Osteoblast (primary cell): ENCODE measurements around the gene ZNF256. TPM values are rescaled to one million over a fixed set of nuclear protein-coding genes. Genes with fewer than 3 reads are reported as not detected.

Experiments used
- DNase-seq: peaks from one replicate; pipeline ENCODE4 v3.0.0; 2011; ENCODE audit warnings: low spot score, mixed read lengths; ENCODE audit not compliant: insufficient read length; ENCODE audit errors: missing footprints
- H2AFZ ChIP-seq: 2 replicates; pipeline ENCODE4 v1.6.0; 2011; ENCODE audit warnings: mild to moderate bottlenecking, low read length
- H3K27ac ChIP-seq: 2 replicates; pipeline ENCODE4 v1.5.1; 2011; ENCODE audit warnings: mild to moderate bottlenecking, low read depth, low read length, moderate library complexity
- H3K27me3 ChIP-seq: 2 replicates; pipeline ENCODE4 v1.6.0; 2012; ENCODE audit warnings: mild to moderate bottlenecking, control low read depth, inconsistent platforms, low read length, moderate library complexity; ENCODE audit not compliant: insufficient read depth
- H3K36me3 ChIP-seq: 2 replicates; pipeline ENCODE4 v1.5.1; 2011; ENCODE audit warnings: mild to moderate bottlenecking, low read length, control low read depth, moderate library complexity; ENCODE audit not compliant: insufficient read depth
- H3K4me1 ChIP-seq: 2 replicates; pipeline ENCODE4 v1.5.1; 2011; ENCODE audit warnings: mild to moderate bottlenecking, low read length, control low read depth, moderate library complexity; ENCODE audit not compliant: insufficient read depth
- H3K4me2 ChIP-seq: 2 replicates; pipeline ENCODE4 v1.6.0; 2011; ENCODE audit warnings: mild to moderate bottlenecking, low read length; ENCODE audit not compliant: insufficient read depth
- H3K4me3 ChIP-seq: fragments of 200-600 bp; sonication (generic); 3 replicates; pipeline ENCODE4 v1.5.1; 2012; ENCODE audit warnings: mild to moderate bottlenecking, low read length, inconsistent platforms; ENCODE audit not compliant: insufficient read depth
- H3K79me2 ChIP-seq: 2 replicates; pipeline ENCODE4 v1.6.0; 2012; ENCODE audit warnings: mild to moderate bottlenecking, low read length, control low read depth, inconsistent platforms; ENCODE audit not compliant: insufficient read depth
- H3K9me3 ChIP-seq: 2 replicates; pipeline ENCODE4 v1.5.1; 2011; ENCODE audit warnings: low read depth, low read length, control low read depth
- H4K20me1 ChIP-seq: 2 replicates; pipeline ENCODE4 v1.6.0; 2012; ENCODE audit warnings: mild to moderate bottlenecking, low read length, control low read depth; ENCODE audit not compliant: insufficient read depth
- CTCF ChIP-seq: IDR thresholded peaks from 2 replicates; pipeline ENCODE4 v1.5.1; 2011; ENCODE audit warnings: mild to moderate bottlenecking, low read depth, low read length, moderate library complexity; ENCODE audit errors: extremely low read depth
- total RNA-seq: library from RNA; depleted of rRNA; stranded (reverse); fragments of >200 nt; gene quantifications from 2 replicates; pipeline ENCODE4 v1.2.3, GENCODE V29; 2012

The ZNF256 gene
- total RNA-seq, 1 donor: 5.8 TPM

- Histone ChIP-seq H3K36me3 (no peaks in the 10 kb centered on the region), H4K20me1 (no peaks in the 10 kb centered on the region), H3K27ac (no peak overlapping the region), H3K79me2 (peaks cover 25% of the 10 kb centered on the region), H3K4me3 (no peak overlapping the region), H3K4me1 (peaks cover 7% of the 10 kb centered on the region), H3K27me3 (no peaks in the 10 kb centered on the region), H3K4me2 (no peak overlapping the region), H3K9me3 (no peaks in the 10 kb centered on the region), H2AFZ (no peak overlapping the region)
- no peak for DNase-seq
- TF ChIP-seq CTCF: no peak
Measured at GRCh38 chr19:57949296-57949695, 1.8 kb upstream of the ZNF256 start.

GRCh38 chr19:57947088-57947418 lies 453 bp downstream of the ZNF256 start:
- Histone ChIP-seq H3K4me2 (peak overlapping the region; percentile 77), H2AFZ (peak overlapping the region; percentile 86), H3K27ac (peak overlapping the region; percentile 45), H3K79me2 (peaks cover 43% of the 10 kb centered on the region), H3K36me3 (peaks cover 12% of the 10 kb centered on the region), H3K4me3 (peak overlapping the region; percentile 94), H3K4me1 (peaks cover 7% of the 10 kb centered on the region), H3K27me3 (no peaks in the 10 kb centered on the region), H4K20me1 (no peaks in the 10 kb centered on the region), H3K9me3 (peaks cover 6% of the 10 kb centered on the region)
- no peak for TF ChIP-seq CTCF
- DNase-seq: no peak

GRCh38 chr19:57946316-57946715 lies 1.2 kb downstream of the ZNF256 start:
- Histone ChIP-seq H3K27me3 (no peaks in the 10 kb centered on the region), H3K27ac (no peak overlapping the region), H3K4me1 (peaks cover 7% of the 10 kb centered on the region), H3K9me3 (peaks cover 13% of the 10 kb centered on the region), H2AFZ (no peak overlapping the region), H4K20me1 (no peaks in the 10 kb centered on the region), H3K79me2 (peaks cover 43% of the 10 kb centered on the region), H3K36me3 (peaks cover 19% of the 10 kb centered on the region), H3K4me3 (peak overlapping the region; percentile 94), H3K4me2 (peak overlapping the region; percentile 77)
- no peak for DNase-seq
- no peak for TF ChIP-seq CTCF

- H3K36me3 ChIP-seq: peaks cover 28% of the 10 kb centered on the region
- no peak overlapping the region for H3K4me3 ChIP-seq
- H3K79me2 ChIP-seq: peaks cover 35% of the 10 kb centered on the region
- H4K20me1 ChIP-seq: no peaks in the 10 kb centered on the region
- no peak overlapping the region for H3K4me2 ChIP-seq
- H3K4me1 ChIP-seq: peaks cover 4% of the 10 kb centered on the region
- H2AFZ ChIP-seq: no peak overlapping the region
- no peak for DNase-seq
- no peak for TF ChIP-seq CTCF
- peaks cover 18% of the 10 kb centered on the region for H3K9me3 ChIP-seq
- no peak overlapping the region for H3K27ac ChIP-seq
- H3K27me3 ChIP-seq: no peaks in the 10 kb centered on the region
Measured at GRCh38 chr19:57941593-57941992, 5.9 kb downstream of the ZNF256 start.
